HFFc6 (cell line): Measurements from ENCODE around the gene SERTAD2. TPM values are rescaled to one million over a fixed set of nuclear protein-coding genes. Genes with fewer than 3 reads are reported as not detected.

Experiments
- DNase-seq: peaks from one replicate; pipeline ENCODE4 v3.0.0-alpha.2; 2018
- H3K27ac Mint-ChIP-seq: 2 replicates; pipeline ENCODE4 v1.8.0; 2020; ENCODE audit warnings: mild to moderate bottlenecking, mixed read lengths
- H3K27me3 Mint-ChIP-seq: 2 replicates; pipeline ENCODE4 v1.8.0; 2021; ENCODE audit warnings: mild to moderate bottlenecking, moderate library complexity, mixed read lengths; ENCODE audit not compliant: insufficient read depth
- H3K36me3 Mint-ChIP-seq: 2 replicates; pipeline ENCODE4 v1.8.0; 2021; ENCODE audit warnings: low read depth, mixed read lengths
- H3K4me1 Mint-ChIP-seq: 2 replicates; pipeline ENCODE4 v1.8.0; 2020; ENCODE audit warnings: low read depth, mixed read lengths
- H3K4me3 Mint-ChIP-seq: 2 replicates; pipeline ENCODE4 v1.8.0; 2020; ENCODE audit warnings: mild to moderate bottlenecking, moderate library complexity, mixed read lengths
- H3K9me3 Mint-ChIP-seq: 2 replicates; pipeline ENCODE4 v1.8.0; 2020; ENCODE audit warnings: mild to moderate bottlenecking, mixed read lengths
- total RNA-seq, 6 experiments: library from RNA; stranded (reverse); fragmentation: NEBNext Ultra II Directional; extraction: Animal tissue kit (Norgen Biotek cat#: 25700); gene quantifications; 2 replicates in 1 of 6; 3 replicates in 5 of 6; pipeline ENCODE4 v1.2.3, GENCODE V29; 2021
- TF ChIP-seq, protein P1 (sequence below): fragments of 200-600 bp; sonication (generic); IDR thresholded peaks from 2 replicates; pipeline ENCODE4 v1.5.0; 2021; ENCODE audit warnings: antibody characterized with exemption, mild to moderate bottlenecking

The SERTAD2 gene
- total RNA-seq, 6 experiments from 2014 or later: 22.2 to 33.9 (median 29.1) TPM

DNA sequence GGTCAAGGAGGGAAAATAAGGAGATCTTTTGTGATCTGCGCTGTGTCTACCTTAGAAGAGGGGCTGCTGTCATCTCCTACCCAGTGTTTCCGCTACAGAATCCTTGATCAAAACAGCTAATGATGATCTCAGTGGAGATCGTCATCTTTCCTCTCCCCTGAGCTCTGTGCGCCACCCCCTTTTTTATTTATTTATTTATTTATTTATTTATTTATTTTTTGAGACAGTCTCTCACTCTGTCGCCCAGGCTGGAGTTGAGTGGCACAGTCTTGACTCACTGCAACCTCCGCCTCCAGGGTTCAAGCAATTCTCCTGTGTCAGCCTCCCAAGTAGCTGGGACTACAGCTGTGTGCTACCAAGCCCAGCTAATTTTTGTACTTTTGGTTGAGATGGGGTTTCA lies 55.5 kb downstream of the SERTAD2 start:
- Mint-ChIP-seq H3K36me3 (no peaks in the 10 kb centered on the region), H3K27ac (no peak overlapping the region), H3K4me1 (peaks cover 43% of the 10 kb centered on the region), H3K4me3 (no peak overlapping the region), H3K9me3 (no peaks in the 10 kb centered on the region), H3K27me3 (peaks cover 30% of the 10 kb centered on the region)
- no peak for DNase-seq
- TF ChIP-seq, protein P1, sequence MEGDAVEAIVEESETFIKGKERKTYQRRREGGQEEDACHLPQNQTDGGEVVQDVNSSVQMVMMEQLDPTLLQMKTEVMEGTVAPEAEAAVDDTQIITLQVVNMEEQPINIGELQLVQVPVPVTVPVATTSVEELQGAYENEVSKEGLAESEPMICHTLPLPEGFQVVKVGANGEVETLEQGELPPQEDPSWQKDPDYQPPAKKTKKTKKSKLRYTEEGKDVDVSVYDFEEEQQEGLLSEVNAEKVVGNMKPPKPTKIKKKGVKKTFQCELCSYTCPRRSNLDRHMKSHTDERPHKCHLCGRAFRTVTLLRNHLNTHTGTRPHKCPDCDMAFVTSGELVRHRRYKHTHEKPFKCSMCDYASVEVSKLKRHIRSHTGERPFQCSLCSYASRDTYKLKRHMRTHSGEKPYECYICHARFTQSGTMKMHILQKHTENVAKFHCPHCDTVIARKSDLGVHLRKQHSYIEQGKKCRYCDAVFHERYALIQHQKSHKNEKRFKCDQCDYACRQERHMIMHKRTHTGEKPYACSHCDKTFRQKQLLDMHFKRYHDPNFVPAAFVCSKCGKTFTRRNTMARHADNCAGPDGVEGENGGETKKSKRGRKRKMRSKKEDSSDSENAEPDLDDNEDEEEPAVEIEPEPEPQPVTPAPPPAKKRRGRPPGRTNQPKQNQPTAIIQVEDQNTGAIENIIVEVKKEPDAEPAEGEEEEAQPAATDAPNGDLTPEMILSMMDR: no peak

DNA sequence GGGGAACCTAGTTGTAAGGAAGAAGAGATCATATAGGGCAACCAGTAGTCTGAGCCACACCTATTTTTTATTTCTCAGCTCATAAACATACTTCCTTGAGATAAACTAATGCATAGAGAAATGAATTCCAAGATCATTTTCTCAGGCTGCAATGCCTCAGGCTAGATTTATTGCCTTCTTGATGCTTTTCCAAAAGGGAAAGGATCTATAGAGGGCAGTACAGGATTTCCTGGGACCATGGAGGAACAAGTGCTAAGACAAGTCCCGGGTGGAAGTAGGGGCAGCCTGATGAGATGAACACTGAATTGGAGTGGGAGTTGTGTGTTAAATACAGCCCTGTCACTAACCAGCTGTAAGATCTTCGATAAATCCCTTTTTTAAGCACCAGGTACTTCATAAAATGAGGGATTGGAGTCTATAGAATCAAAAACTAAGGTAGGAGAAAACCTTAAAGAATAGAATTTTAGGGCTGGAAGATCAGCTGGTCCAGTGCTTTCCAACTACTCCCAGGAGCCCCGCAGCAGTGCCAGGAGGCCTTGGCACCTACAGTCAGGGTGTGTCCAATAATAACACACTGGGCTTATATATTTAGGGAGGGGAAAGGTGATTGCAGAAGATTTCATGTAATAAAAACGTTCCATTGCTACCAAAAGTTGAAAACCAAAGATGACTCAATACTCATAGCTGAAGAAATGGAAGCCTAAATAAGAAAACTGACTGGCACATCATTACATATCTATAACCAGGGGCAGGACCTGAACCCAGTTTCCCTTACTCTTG lies 58.1 kb downstream of the SERTAD2 start:
- TF ChIP-seq, protein P1: peak; percentile 46; the same call in 1 of the 2 replicates
- Mint-ChIP-seq H3K9me3 (no peaks in the 10 kb centered on the region), H3K27me3 (peaks cover 19% of the 10 kb centered on the region), H3K27ac (peak overlapping the region; percentile 50; the same call in 1 of the 2 replicates), H3K4me3 (no peak overlapping the region), H3K36me3 (peaks cover 16% of the 10 kb centered on the region), H3K4me1 (peaks cover 52% of the 10 kb centered on the region)
- peak; percentile 23 for DNase-seq

DNA sequence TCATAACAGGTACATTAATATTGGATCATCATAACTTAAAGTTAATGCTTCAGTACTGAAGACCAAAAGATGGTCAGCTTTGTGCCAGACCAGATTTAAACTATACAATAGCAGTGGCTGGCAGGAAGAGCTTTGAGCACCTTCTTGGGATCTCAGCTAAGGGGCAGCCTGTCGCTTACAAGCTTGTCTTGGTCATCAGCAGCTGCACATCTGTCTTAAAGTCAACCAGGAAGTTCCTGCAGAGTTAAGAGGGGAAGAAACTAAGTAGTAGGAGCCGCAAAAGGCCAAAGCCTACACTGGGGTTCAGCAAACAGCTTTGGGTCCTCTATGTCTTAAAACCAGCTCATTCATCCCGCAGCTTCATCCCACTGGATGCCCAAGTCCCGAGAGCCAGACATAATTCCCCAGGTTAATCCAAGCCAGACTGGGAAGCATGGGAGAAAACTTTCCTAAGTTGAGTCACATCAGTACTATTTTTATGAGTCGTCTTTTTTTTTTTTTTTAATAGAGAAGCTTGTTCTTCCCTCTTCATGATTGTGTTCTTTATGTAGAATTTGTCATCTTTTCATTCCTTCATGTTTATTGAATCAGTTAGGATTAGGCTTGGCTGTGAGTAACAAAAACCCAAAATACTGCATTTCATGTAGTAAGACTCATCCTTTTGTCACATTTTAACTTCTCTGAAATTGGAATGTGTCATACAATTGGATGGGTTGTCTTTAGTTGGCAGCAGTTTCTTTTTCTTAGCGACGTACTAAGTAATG lies 59.3 kb downstream of the SERTAD2 start:
- TF ChIP-seq, protein P1: no peak
- DNase-seq: peak; percentile 80
- Mint-ChIP-seq H3K27me3 (peaks cover 15% of the 10 kb centered on the region), H3K36me3 (peaks cover 16% of the 10 kb centered on the region), H3K4me3 (peak overlapping the region; percentile 21), H3K27ac (peak overlapping the region; percentile 50), H3K9me3 (no peaks in the 10 kb centered on the region), H3K4me1 (peaks cover 45% of the 10 kb centered on the region)

DNA sequence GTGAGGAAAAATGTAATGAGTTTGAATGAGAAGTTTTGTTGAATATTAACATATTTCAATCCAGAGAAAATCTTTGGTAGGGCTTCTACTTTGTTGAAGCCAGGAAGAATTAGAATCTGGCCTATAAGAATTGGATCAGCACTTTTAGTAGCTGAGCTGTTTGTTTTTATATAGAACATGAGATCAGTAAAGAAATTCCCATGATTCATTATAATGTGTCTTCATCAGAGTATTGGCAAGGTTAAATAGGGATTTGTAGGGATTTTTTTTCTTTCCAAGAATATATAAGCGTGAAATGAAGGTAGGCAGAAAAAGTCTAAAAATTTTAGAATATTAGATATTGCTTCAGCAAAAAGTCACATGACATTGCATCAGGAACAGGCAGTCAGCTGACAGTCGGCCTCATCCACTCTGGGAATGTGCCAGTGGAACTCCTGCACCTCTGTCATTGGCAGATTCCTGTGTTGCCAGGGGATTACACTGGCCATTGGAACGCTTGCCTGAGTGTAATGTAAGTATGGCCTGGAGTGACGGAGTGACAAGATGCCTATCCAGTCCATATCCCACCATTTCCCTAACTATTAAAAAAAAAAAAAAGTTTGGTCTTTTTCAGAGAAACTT lies 60.6 kb downstream of the SERTAD2 start:
- Mint-ChIP-seq H3K36me3 (peaks cover 16% of the 10 kb centered on the region), H3K4me3 (no peak overlapping the region), H3K27me3 (peaks cover 5% of the 10 kb centered on the region), H3K27ac (no peak overlapping the region), H3K4me1 (peaks cover 42% of the 10 kb centered on the region), H3K9me3 (no peaks in the 10 kb centered on the region)
- DNase-seq: no peak
- TF ChIP-seq, protein P1: no peak

DNA sequence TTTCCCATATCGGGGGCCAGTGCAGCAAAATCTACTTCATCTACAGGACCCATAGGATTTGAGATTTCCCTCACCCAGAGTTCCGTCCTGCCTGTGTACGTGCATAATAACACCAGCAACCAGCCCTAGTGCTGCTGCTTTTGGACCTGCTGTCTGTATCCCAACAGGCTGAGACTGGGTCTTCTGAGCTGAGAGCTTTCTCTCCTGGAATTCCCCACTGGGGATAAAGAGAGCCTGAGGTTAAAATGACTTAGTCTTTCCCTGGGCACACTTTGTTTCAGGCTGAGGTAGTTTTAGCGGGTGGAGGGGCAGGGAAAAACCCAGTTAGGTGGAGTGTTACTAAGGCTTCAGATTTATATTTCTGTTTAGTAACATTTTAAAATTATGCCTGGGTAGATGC lies 62.5 kb downstream of the SERTAD2 start:
- no peak overlapping the region for H3K27ac Mint-ChIP-seq
- H3K27me3 Mint-ChIP-seq: peaks cover 2% of the 10 kb centered on the region; the same call in 1 of the 2 replicates
- no peak overlapping the region for H3K4me3 Mint-ChIP-seq
- H3K9me3 Mint-ChIP-seq: no peaks in the 10 kb centered on the region
- peaks cover 16% of the 10 kb centered on the region for H3K36me3 Mint-ChIP-seq
- TF ChIP-seq, protein P1: no peak
- peaks cover 39% of the 10 kb centered on the region for H3K4me1 Mint-ChIP-seq
- DNase-seq: no peak
